ENCODE data around the gene FREY1. TPM values are rescaled to one million over a fixed set of nuclear protein-coding genes. Genes with fewer than 3 reads are reported as not detected.

Gene FREY1
- polyA plus RNA-seq, 3 donors: 0.37 TPM; not detected in 2

DNA sequence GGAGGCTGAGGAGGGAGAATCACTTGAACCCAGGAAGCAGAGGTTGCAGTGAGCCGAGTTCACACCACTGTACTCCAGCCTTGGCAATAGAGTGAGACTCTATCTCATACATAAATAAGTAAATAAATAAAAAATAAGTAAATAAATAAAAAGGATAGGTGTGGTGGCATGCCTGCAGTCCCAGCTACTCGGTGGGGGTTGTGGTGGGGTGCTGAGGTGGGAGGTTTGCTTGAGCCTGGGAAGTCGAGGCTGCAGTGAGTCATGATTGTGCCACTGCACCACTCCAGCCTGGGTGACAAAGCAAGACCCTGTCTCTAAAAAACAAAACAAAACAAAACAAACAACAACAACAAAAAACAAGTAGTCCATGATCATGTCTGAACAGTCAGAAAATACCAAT, 18.5 kb upstream of the FREY1 start:
- Histone ChIP-seq H3K36me3 (replicated peaks in 1 of 2; ENCODE audit: control insufficient read depth in 1 of 2, insufficient read depth in 2 of 2, low read length in 2 of 2) (no peaks in the 10 kb centered on the region), H3K4me3 (replicated peaks in 1 of 3; ENCODE audit: low read depth in 2 of 3, low read length in 3 of 3) (no peak overlapping the region), H3K4me1 (ENCODE audit: control insufficient read depth in 1 of 2, insufficient read depth in 2 of 2, low read length in 2 of 2) (peaks cover 21 to 33% of the 10 kb centered on the region in 2 donors), H3K27me3 (ENCODE audit: control insufficient read depth in 2 of 2, insufficient read depth in 2 of 2, low read length in 2 of 2) (peaks cover 6 to 23% of the 10 kb centered on the region in 2 donors), H2AFZ (ENCODE audit: insufficient read depth, low read depth, low read length, poor library complexity, severe bottlenecking) (no peak overlapping the region), H4K20me1 (ENCODE audit: insufficient read depth, low read length) (peaks cover 20% of the 10 kb centered on the region), H3K4me2 (replicated peaks; ENCODE audit: extremely low read depth, low read length, poor library complexity, severe bottlenecking) (no peak overlapping the region), H3K27ac (ENCODE audit: low read depth in 1 of 2, low read length in 2 of 2) (no peak overlapping the region), H3K79me2 (ENCODE audit: insufficient read depth, low read length) (peaks cover 6% of the 10 kb centered on the region), H3K9me3 (replicated peaks in 1 of 2; ENCODE audit: control insufficient read depth in 1 of 2, insufficient read depth in 1 of 2, low read length in 2 of 2) (no peaks in the 10 kb centered on the region), H3K9ac (ENCODE audit: insufficient read depth, low read length, poor library complexity, severe bottlenecking) (no peak overlapping the region)
- Mint-ChIP-seq H3K9me3 (peaks cover 0 to 10% (median 6%) of the 10 kb centered on the region in 7 donors), H3K36me3 (peaks cover 9 to 12% of the 10 kb centered on the region in 2 donors), H3K4me1 (peaks cover 37% of the 10 kb centered on the region), H3K27ac (no peak overlapping the region), H3K27me3 (ENCODE audit: low read depth in 3 of 3) (peaks cover 19 to 35% (median 32%) of the 10 kb centered on the region in 3 donors), H3K4me3 (no peak overlapping the region)
- TF ChIP-seq, protein P1, sequence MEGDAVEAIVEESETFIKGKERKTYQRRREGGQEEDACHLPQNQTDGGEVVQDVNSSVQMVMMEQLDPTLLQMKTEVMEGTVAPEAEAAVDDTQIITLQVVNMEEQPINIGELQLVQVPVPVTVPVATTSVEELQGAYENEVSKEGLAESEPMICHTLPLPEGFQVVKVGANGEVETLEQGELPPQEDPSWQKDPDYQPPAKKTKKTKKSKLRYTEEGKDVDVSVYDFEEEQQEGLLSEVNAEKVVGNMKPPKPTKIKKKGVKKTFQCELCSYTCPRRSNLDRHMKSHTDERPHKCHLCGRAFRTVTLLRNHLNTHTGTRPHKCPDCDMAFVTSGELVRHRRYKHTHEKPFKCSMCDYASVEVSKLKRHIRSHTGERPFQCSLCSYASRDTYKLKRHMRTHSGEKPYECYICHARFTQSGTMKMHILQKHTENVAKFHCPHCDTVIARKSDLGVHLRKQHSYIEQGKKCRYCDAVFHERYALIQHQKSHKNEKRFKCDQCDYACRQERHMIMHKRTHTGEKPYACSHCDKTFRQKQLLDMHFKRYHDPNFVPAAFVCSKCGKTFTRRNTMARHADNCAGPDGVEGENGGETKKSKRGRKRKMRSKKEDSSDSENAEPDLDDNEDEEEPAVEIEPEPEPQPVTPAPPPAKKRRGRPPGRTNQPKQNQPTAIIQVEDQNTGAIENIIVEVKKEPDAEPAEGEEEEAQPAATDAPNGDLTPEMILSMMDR (IDR thresholded peaks at IDR 0.05): no peak
- intact Hi-C loops (cut with micrococcal nuclease): no loop called here
- no peak for DNase-seq
- no CpG with 5 or more reads among the region's 3 CpGs for WGBS (ENCODE audit: insufficient coverage)

DNA sequence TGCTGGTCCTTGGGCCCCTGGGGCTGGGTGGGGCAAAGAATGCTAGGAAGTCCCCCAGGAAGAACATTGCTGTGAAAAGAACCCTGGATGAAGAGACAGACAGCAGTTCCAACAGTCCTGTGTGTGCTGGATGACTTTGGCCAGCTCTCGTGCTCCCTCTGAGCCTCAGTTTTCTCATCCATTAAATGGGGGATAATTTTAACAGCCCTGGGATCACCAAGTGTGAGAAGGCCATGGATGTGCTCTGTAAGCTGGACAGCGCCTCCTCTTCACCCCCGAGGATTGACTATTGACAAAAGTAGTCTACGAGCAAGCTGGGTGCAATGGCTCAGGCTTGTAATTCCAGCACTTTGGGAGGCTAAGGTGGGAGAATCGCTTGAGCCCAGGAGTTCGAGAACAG, 17.9 kb upstream of the FREY1 start:
- peaks cover 0 to 10% (median 6%) of the 10 kb centered on the region in 7 donors for H3K9me3 Mint-ChIP-seq
- no peak for DNase-seq
- peaks cover 15 to 27% of the 10 kb centered on the region in 2 donors for H3K4me1 ChIP-seq (ENCODE audit: control insufficient read depth in 1 of 2, insufficient read depth in 2 of 2, low read length in 2 of 2)
- no peaks in the 10 kb centered on the region for H3K36me3 ChIP-seq (replicated peaks in 1 of 2; ENCODE audit: control insufficient read depth in 1 of 2, insufficient read depth in 2 of 2, low read length in 2 of 2)
- peaks cover 6 to 23% of the 10 kb centered on the region in 2 donors for H3K27me3 ChIP-seq (ENCODE audit: control insufficient read depth in 2 of 2, insufficient read depth in 2 of 2, low read length in 2 of 2)
- peaks cover 6 to 9% of the 10 kb centered on the region in 2 donors for H3K36me3 Mint-ChIP-seq
- intact Hi-C loops (cut with micrococcal nuclease): no loop called here
- TF ChIP-seq, protein P1 (IDR thresholded peaks at IDR 0.05): no peak
- no peak overlapping the region for H3K4me3 Mint-ChIP-seq
- H2AFZ ChIP-seq (ENCODE audit: insufficient read depth, low read depth, low read length, poor library complexity, severe bottlenecking): no peak overlapping the region
- H3K79me2 ChIP-seq (ENCODE audit: insufficient read depth, low read length): peaks cover 4% of the 10 kb centered on the region
- no peak overlapping the region for H3K27ac Mint-ChIP-seq
- H4K20me1 ChIP-seq (ENCODE audit: insufficient read depth, low read length): peaks cover 14% of the 10 kb centered on the region
- 100% methylated on average over 2 of the region's 6 CpGs for WGBS (ENCODE audit: insufficient coverage)
- no peak overlapping the region for H3K9ac ChIP-seq (ENCODE audit: insufficient read depth, low read length, poor library complexity, severe bottlenecking)
- no peak overlapping the region for H3K4me2 ChIP-seq (replicated peaks; ENCODE audit: extremely low read depth, low read length, poor library complexity, severe bottlenecking)
- no peak overlapping the region for H3K4me3 ChIP-seq (replicated peaks in 1 of 3; ENCODE audit: low read depth in 2 of 3, low read length in 3 of 3)
- no peak overlapping the region for H3K27ac ChIP-seq (ENCODE audit: low read depth in 1 of 2, low read length in 2 of 2)
- no peaks in the 10 kb centered on the region for H3K9me3 ChIP-seq (replicated peaks in 1 of 2; ENCODE audit: control insufficient read depth in 1 of 2, insufficient read depth in 1 of 2, low read length in 2 of 2)
- peaks cover 19 to 35% (median 32%) of the 10 kb centered on the region in 3 donors for H3K27me3 Mint-ChIP-seq (ENCODE audit: low read depth in 3 of 3)
- peaks cover 31% of the 10 kb centered on the region for H3K4me1 Mint-ChIP-seq
